Measurements from ENCODE around the gene ACSL1. TPM values are rescaled to one million over a fixed set of nuclear protein-coding genes. Genes with fewer than 3 reads are reported as not detected.
"Not testable (repeated sequence)": the region's sequence is repeated elsewhere in the genome, so short reads cannot be mapped to it uniquely, and the experiment has no call there.

Gene ACSL1
- polyA plus RNA-seq, 4 donors = 48.6 to 75.1 (median 61.5) TPM

- no peak for DNase-seq (ENCODE audit: low read depth in 4 of 4, low spot score in 3 of 4)
Observed at GRCh38 chr4:184793735-184794355, 31.9 kb downstream of the ACSL1 start.

GRCh38 chr4:184792950-184793555 is 32.7 kb downstream of the ACSL1 start:
- no peak for DNase-seq (ENCODE audit: low read depth in 4 of 4, low spot score in 3 of 4)

GRCh38 chr4:184792334-184792733 is 33.4 kb downstream of the ACSL1 start:
- no peak for DNase-seq (ENCODE audit: low read depth in 4 of 4, low spot score in 3 of 4)

GRCh38 chr4:184790826-184791225 is 34.9 kb downstream of the ACSL1 start:
- no peak for DNase-seq (ENCODE audit: low read depth in 4 of 4, low spot score in 3 of 4)

GRCh38 chr4:184787766-184788503 is 37.8 kb downstream of the ACSL1 start:
- no peak for DNase-seq (ENCODE audit: low read depth in 4 of 4, low spot score in 3 of 4)

GRCh38 chr4:184785813-184786212 is 40.0 kb downstream of the ACSL1 start:
- DNase-seq (ENCODE audit: low read depth in 4 of 4, low spot score in 3 of 4) = no peak

- no peak for DNase-seq (ENCODE audit: low read depth in 4 of 4, low spot score in 3 of 4)
Observed at GRCh38 chr4:184784628-184785257, 41.0 kb downstream of the ACSL1 start.

- no peak for DNase-seq (ENCODE audit: low read depth in 4 of 4, low spot score in 3 of 4)
Observed at GRCh38 chr4:184782731-184783373, 42.9 kb downstream of the ACSL1 start.

GRCh38 chr4:184779160-184779559 is 46.6 kb downstream of the ACSL1 start:
- not testable (repeated sequence) for DNase-seq (ENCODE audit: low read depth in 4 of 4, low spot score in 3 of 4)

GRCh38 chr4:184778325-184778724 is 47.4 kb downstream of the ACSL1 start:
- DNase-seq (ENCODE audit: low read depth in 4 of 4, low spot score in 3 of 4) = no peak

- DNase-seq (ENCODE audit: low read depth in 4 of 4, low spot score in 3 of 4) = no peak
Observed at GRCh38 chr4:184776821-184777220, 48.9 kb downstream of the ACSL1 start.

GRCh38 chr4:184775854-184776555 is 49.8 kb downstream of the ACSL1 start:
- no peak for DNase-seq (ENCODE audit: low read depth in 4 of 4, low spot score in 3 of 4)

GRCh38 chr4:184774152-184774551 is 51.6 kb downstream of the ACSL1 start:
- DNase-seq (ENCODE audit: low read depth in 4 of 4, low spot score in 3 of 4) = no peak

- DNase-seq (ENCODE audit: low read depth in 4 of 4, low spot score in 3 of 4) = no peak
Observed at GRCh38 chr4:184771416-184771815, 54.4 kb downstream of the ACSL1 start.

- DNase-seq (ENCODE audit: low read depth in 4 of 4, low spot score in 3 of 4) = no peak
Observed at GRCh38 chr4:184769141-184769765, 56.5 kb downstream of the ACSL1 start.

GRCh38 chr4:184768296-184768695 is 57.5 kb downstream of the ACSL1 start:
- no peak for DNase-seq (ENCODE audit: low read depth in 4 of 4, low spot score in 3 of 4)

GRCh38 chr4:184766446-184766845 is 59.3 kb downstream of the ACSL1 start:
- no peak for DNase-seq (ENCODE audit: low read depth in 4 of 4, low spot score in 3 of 4)

GRCh38 chr4:184765473-184766340 is 60.1 kb downstream of the ACSL1 start:
- DNase-seq (ENCODE audit: low read depth in 4 of 4, low spot score in 3 of 4) = no peak

GRCh38 chr4:184764601-184765000 is 61.2 kb downstream of the ACSL1 start:
- DNase-seq (ENCODE audit: low read depth in 4 of 4, low spot score in 3 of 4) = no peak

All from right renal pelvis (tissue), 4 donors.